WTC11 (cell line): ENCODE results near the gene AP5M1. TPM values are rescaled to one million over a fixed set of nuclear protein-coding genes. Genes with fewer than 3 reads are reported as not detected.
"Not testable (repeated sequence)": the region's sequence is repeated elsewhere in the genome, so short reads cannot be mapped to it uniquely, and the experiment has no call there.

Source experiments
- ATAC-seq: fragments of 200-7000 bp; cut with Tn5 transposase; 2 replicates; pipeline ENCODE4 v1.10.0; 2021; ENCODE audit warnings: mild to moderate bottlenecking, moderate library complexity
- CTCF ChIA-PET: fragments of 300-600 bp; sonication (Branson Sonifier 250); formaldehyde crosslinking; loops from one replicate; lab custom pipeline; 2021; ENCODE audit warnings: antibody characterized with exemption; lab: Charles Lee
- POLR2A ChIA-PET: fragments of 350-600 bp; sonication (Branson Sonifier 250); formaldehyde crosslinking; loops from one replicate; lab custom pipeline; 2021; ENCODE audit warnings: antibody characterized with exemption; lab: Charles Lee
- DNase-seq: peaks from one replicate; pipeline ENCODE4 v3.0.0; 2021; ENCODE audit warnings: low spot score
- H3K27ac Mint-ChIP-seq: 2 replicates; pipeline ENCODE4 v1.8.0; 2021; ENCODE audit warnings: mixed read lengths
- H3K27me3 Mint-ChIP-seq: 2 replicates; pipeline ENCODE4 v1.8.0; 2021; ENCODE audit warnings: low read depth, mild to moderate bottlenecking, moderate library complexity, mixed read lengths
- H3K36me3 Mint-ChIP-seq: 2 replicates; pipeline ENCODE4 v1.8.0; 2021; ENCODE audit warnings: mixed read lengths
- H3K4me1 Mint-ChIP-seq: 2 replicates; pipeline ENCODE4 v1.8.0; 2022; ENCODE audit warnings: mixed read lengths
- H3K4me3 Mint-ChIP-seq: 2 replicates; pipeline ENCODE4 v1.8.0; 2021; ENCODE audit warnings: mild to moderate bottlenecking, moderate library complexity, mixed read lengths
- H3K9me3 Mint-ChIP-seq: 2 replicates; pipeline ENCODE4 v1.8.0; 2021; ENCODE audit warnings: mixed read lengths
- ELF4 ChIP-seq: sonication (generic); formaldehyde crosslinking; IDR thresholded peaks from 2 replicates; pipeline ENCODE4 v1.8.1; 2022; ENCODE audit warnings: low read depth, mild to moderate bottlenecking, moderate library complexity, missing genetic modification reagents
- ETV6 ChIP-seq: sonication (generic); formaldehyde crosslinking; IDR thresholded peaks from 2 replicates; pipeline ENCODE4 v1.8.1; 2022; ENCODE audit warnings: mild to moderate bottlenecking, missing genetic modification reagents
- NFE2L1 ChIP-seq: sonication (generic); formaldehyde crosslinking; IDR thresholded peaks from 2 replicates; pipeline ENCODE4 v1.8.1; 2023; ENCODE audit warnings: missing genetic modification reagents
- NR2C2 ChIP-seq: sonication (generic); formaldehyde crosslinking; IDR thresholded peaks from 2 replicates; pipeline ENCODE4 v1.8.0; 2022; ENCODE audit warnings: mild to moderate bottlenecking, missing genetic modification reagents
- SP1 ChIP-seq: sonication (generic); formaldehyde crosslinking; conservative IDR thresholded peaks from 2 replicates; pipeline ENCODE4 v1.8.1; 2022; ENCODE audit warnings: missing genetic modification reagents
- ZNF138 ChIP-seq: sonication (generic); formaldehyde crosslinking; conservative IDR thresholded peaks from 2 replicates; pipeline ENCODE4 v1.8.1; 2022; ENCODE audit warnings: mild to moderate bottlenecking, moderate library complexity, missing genetic modification reagents
- ZNF219 ChIP-seq: sonication (generic); formaldehyde crosslinking; IDR thresholded peaks from 2 replicates; pipeline ENCODE4 v1.8.0; 2023; ENCODE audit warnings: missing genetic modification reagents, mild to moderate bottlenecking, borderline replicate concordance
- ZNF232 ChIP-seq: sonication (generic); formaldehyde crosslinking; IDR thresholded peaks from 2 replicates; pipeline ENCODE4 v1.8.0; 2022; ENCODE audit warnings: mild to moderate bottlenecking, missing genetic modification reagents
- total RNA-seq: library from RNA; stranded (reverse); gene quantifications from 3 replicates; pipeline ENCODE4 v1.2.3, GENCODE V29; 2021
- TF ChIP-seq, protein P1 (sequence below): fragments of 250-450 bp; sonication (Bioruptor Pico); IDR thresholded peaks from 2 replicates; pipeline ENCODE4 v2.1.2; 2022; ENCODE audit warnings: mild to moderate bottlenecking, moderate library complexity
- TF ChIP-seq, protein P2 (sequence below): sonication (generic); formaldehyde crosslinking; IDR thresholded peaks from 2 replicates; pipeline ENCODE4 v1.8.0; 2023; ENCODE audit warnings: missing genetic modification reagents, mild to moderate bottlenecking, borderline replicate concordance
- TF ChIP-seq, protein P3 (sequence below): sonication (generic); formaldehyde crosslinking; IDR thresholded peaks from 2 replicates; pipeline ENCODE4 v1.8.1; 2022; ENCODE audit warnings: low read depth, mild to moderate bottlenecking, moderate library complexity, missing genetic modification reagents, borderline replicate concordance
- TF ChIP-seq, protein P4 (sequence below): sonication (generic); formaldehyde crosslinking; IDR thresholded peaks from 2 replicates; pipeline ENCODE4 v1.8.0; 2022; ENCODE audit warnings: missing genetic modification reagents
- TF ChIP-seq, protein P5 (sequence below): sonication (generic); formaldehyde crosslinking; IDR thresholded peaks from 2 replicates; pipeline ENCODE4 v1.8.0; 2022; ENCODE audit warnings: mild to moderate bottlenecking, missing genetic modification reagents

The AP5M1 gene
- total RNA-seq, 1 experiment from 2014 or later = 48.5 TPM

DNA sequence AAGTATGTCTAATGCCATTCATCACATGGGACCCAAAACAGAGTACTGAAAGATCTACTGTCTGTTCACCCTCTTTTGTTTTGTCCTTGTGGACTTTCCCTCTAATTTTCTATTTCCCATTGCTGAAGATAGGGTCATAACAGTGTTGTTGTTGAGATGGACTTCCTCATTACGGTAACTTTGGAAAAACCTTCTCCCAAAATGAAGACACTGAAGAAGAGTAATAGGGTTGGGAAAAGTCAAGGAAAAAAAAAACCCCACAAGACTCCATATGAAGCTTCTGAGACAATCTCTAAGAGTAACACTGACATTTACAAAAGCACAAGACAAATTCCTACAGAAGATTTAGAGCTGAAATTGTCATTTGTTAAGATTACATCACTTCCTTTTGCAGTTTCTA, 36.8 kb upstream of the AP5M1 start:
- Mint-ChIP-seq H3K27me3 (no peaks in the 10 kb centered on the region), H3K27ac (no peak overlapping the region), H3K4me1 (peaks cover 1% of the 10 kb centered on the region), H3K36me3 (peaks cover 42% of the 10 kb centered on the region), H3K9me3 (peaks cover 6% of the 10 kb centered on the region), H3K4me3 (no peak overlapping the region)
- DNase-seq = no peak
- TF ChIP-seq, protein P1, sequence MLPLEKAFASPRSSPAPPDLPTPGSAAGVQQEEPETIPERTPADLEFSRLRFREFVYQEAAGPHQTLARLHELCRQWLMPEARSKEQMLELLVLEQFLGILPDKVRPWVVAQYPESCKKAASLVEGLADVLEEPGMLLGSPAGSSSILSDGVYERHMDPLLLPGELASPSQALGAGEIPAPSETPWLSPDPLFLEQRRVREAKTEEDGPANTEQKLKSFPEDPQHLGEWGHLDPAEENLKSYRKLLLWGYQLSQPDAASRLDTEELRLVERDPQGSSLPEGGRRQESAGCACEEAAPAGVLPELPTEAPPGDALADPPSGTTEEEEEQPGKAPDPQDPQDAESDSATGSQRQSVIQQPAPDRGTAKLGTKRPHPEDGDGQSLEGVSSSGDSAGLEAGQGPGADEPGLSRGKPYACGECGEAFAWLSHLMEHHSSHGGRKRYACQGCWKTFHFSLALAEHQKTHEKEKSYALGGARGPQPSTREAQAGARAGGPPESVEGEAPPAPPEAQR (CRISPR knock-in tag) = no peak
- TF ChIP-seq SP1 (CRISPR knock-in tag) = no peak
- TF ChIP-seq, protein P2, sequence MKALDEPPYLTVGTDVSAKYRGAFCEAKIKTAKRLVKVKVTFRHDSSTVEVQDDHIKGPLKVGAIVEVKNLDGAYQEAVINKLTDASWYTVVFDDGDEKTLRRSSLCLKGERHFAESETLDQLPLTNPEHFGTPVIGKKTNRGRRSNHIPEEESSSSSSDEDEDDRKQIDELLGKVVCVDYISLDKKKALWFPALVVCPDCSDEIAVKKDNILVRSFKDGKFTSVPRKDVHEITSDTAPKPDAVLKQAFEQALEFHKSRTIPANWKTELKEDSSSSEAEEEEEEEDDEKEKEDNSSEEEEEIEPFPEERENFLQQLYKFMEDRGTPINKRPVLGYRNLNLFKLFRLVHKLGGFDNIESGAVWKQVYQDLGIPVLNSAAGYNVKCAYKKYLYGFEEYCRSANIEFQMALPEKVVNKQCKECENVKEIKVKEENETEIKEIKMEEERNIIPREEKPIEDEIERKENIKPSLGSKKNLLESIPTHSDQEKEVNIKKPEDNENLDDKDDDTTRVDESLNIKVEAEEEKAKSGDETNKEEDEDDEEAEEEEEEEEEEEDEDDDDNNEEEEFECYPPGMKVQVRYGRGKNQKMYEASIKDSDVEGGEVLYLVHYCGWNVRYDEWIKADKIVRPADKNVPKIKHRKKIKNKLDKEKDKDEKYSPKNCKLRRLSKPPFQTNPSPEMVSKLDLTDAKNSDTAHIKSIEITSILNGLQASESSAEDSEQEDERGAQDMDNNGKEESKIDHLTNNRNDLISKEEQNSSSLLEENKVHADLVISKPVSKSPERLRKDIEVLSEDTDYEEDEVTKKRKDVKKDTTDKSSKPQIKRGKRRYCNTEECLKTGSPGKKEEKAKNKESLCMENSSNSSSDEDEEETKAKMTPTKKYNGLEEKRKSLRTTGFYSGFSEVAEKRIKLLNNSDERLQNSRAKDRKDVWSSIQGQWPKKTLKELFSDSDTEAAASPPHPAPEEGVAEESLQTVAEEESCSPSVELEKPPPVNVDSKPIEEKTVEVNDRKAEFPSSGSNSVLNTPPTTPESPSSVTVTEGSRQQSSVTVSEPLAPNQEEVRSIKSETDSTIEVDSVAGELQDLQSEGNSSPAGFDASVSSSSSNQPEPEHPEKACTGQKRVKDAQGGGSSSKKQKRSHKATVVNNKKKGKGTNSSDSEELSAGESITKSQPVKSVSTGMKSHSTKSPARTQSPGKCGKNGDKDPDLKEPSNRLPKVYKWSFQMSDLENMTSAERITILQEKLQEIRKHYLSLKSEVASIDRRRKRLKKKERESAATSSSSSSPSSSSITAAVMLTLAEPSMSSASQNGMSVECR (CRISPR knock-in tag) = no peak
- no peak for TF ChIP-seq ELF4 (CRISPR knock-in tag)
- ATAC-seq = no peak
- ChIA-PET POLR2A (no interaction called here), CTCF (no interaction called here)

DNA sequence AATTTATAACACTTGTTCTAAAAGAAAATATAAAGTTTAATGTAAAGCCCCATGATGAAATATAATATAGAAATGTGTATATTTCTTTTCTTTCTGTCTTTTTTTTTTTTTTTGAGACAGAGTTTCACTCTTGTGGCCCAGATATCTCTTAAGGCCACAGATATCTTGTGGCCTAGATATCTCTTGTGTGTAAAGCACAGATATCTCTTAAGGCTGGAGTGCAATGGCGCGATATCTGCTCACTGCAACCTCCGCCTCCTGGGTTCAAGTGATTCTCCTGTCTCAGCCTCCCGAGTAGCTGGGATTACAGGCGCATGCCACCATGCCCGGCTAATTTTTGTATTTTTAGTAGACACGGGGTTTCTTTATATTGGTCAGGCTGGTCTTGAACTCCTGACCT, 28.7 kb upstream of the AP5M1 start:
- CTCF ChIA-PET, H3K27ac Mint-ChIP-seq, H3K36me3 Mint-ChIP-seq, H3K4me1 Mint-ChIP-seq, H3K27me3 Mint-ChIP-seq, POLR2A ChIA-PET, H3K9me3 Mint-ChIP-seq, ATAC-seq, DNase-seq, H3K4me3 Mint-ChIP-seq: not testable (repeated sequence)

DNA sequence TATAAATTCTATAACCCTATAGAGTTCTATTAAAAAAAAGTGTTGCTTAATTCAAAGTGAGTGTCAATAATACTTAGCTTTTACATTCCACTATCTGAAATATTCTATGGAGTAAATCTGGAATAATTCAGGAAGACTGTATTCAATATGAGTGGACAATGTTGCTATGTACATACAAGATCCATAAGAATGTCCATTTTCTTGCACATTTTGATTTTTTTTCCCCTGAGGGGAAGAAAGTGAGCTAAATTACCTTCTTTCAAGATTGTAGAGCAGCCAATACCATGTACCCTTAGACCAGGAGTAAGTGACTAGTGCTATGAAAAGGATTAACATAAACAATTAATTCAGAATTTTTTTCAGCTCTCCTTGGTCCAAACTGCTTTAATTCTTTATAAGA, 25.5 kb upstream of the AP5M1 start:
- no peak for ATAC-seq
- no peaks in the 10 kb centered on the region for H3K9me3 Mint-ChIP-seq
- no peak overlapping the region for H3K4me3 Mint-ChIP-seq
- H3K4me1 Mint-ChIP-seq = no peaks in the 10 kb centered on the region
- no peaks in the 10 kb centered on the region for H3K27me3 Mint-ChIP-seq
- H3K36me3 Mint-ChIP-seq = peaks cover 7% of the 10 kb centered on the region; the same call in 1 of the 2 replicates
- DNase-seq = no peak
- TF ChIP-seq ZNF138 (no peak), NR2C2 (CRISPR knock-in tag) (no peak), NFE2L1 (no peak), ZNF232 (CRISPR knock-in tag) (no peak), ZNF219 (CRISPR knock-in tag) (no peak), ETV6 (CRISPR knock-in tag) (no peak)
- TF ChIP-seq, protein P1 (CRISPR knock-in tag) = no peak
- TF ChIP-seq, protein P3, sequence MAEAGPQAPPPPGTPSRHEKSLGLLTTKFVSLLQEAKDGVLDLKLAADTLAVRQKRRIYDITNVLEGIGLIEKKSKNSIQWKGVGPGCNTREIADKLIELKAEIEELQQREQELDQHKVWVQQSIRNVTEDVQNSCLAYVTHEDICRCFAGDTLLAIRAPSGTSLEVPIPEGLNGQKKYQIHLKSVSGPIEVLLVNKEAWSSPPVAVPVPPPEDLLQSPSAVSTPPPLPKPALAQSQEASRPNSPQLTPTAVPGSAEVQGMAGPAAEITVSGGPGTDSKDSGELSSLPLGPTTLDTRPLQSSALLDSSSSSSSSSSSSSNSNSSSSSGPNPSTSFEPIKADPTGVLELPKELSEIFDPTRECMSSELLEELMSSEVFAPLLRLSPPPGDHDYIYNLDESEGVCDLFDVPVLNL = no peak
- TF ChIP-seq, protein P4, sequence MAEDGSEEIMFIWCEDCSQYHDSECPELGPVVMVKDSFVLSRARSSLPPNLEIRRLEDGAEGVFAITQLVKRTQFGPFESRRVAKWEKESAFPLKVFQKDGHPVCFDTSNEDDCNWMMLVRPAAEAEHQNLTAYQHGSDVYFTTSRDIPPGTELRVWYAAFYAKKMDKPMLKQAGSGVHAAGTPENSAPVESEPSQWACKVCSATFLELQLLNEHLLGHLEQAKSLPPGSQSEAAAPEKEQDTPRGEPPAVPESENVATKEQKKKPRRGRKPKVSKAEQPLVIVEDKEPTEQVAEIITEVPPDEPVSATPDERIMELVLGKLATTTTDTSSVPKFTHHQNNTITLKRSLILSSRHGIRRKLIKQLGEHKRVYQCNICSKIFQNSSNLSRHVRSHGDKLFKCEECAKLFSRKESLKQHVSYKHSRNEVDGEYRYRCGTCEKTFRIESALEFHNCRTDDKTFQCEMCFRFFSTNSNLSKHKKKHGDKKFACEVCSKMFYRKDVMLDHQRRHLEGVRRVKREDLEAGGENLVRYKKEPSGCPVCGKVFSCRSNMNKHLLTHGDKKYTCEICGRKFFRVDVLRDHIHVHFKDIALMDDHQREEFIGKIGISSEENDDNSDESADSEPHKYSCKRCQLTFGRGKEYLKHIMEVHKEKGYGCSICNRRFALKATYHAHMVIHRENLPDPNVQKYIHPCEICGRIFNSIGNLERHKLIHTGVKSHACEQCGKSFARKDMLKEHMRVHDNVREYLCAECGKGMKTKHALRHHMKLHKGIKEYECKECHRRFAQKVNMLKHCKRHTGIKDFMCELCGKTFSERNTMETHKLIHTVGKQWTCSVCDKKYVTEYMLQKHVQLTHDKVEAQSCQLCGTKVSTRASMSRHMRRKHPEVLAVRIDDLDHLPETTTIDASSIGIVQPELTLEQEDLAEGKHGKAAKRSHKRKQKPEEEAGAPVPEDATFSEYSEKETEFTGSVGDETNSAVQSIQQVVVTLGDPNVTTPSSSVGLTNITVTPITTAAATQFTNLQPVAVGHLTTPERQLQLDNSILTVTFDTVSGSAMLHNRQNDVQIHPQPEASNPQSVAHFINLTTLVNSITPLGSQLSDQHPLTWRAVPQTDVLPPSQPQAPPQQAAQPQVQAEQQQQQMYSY (CRISPR knock-in tag) = no peak
- TF ChIP-seq, protein P5, sequence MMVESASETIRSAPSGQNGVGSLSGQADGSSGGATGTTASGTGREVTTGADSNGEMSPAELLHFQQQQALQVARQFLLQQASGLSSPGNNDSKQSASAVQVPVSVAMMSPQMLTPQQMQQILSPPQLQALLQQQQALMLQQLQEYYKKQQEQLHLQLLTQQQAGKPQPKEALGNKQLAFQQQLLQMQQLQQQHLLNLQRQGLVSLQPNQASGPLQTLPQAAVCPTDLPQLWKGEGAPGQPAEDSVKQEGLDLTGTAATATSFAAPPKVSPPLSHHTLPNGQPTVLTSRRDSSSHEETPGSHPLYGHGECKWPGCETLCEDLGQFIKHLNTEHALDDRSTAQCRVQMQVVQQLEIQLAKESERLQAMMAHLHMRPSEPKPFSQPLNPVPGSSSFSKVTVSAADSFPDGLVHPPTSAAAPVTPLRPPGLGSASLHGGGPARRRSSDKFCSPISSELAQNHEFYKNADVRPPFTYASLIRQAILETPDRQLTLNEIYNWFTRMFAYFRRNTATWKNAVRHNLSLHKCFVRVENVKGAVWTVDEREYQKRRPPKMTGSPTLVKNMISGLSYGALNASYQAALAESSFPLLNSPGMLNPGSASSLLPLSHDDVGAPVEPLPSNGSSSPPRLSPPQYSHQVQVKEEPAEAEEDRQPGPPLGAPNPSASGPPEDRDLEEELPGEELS = no peak
- no peak overlapping the region for H3K27ac Mint-ChIP-seq
- ChIA-PET POLR2A (interaction anchor here (0.6 kb wide), 1 partner anchor 61 kb away, joined by 3 read pairs; no protein-coding TSS in a partner anchor), CTCF (no interaction called here)
